Measurements from ENCODE around the gene PKN2.
A peak's percentile ranks its signal among the peaks of the same experiment; 100 is the strongest.

Gene PKN2

GRCh38 chr1:88735909-88736308 lies 51.8 kb downstream of the PKN2 start:
- DNase-seq (ENCODE audit: low read depth), result no peak
- TF ChIP-seq, protein P1, sequence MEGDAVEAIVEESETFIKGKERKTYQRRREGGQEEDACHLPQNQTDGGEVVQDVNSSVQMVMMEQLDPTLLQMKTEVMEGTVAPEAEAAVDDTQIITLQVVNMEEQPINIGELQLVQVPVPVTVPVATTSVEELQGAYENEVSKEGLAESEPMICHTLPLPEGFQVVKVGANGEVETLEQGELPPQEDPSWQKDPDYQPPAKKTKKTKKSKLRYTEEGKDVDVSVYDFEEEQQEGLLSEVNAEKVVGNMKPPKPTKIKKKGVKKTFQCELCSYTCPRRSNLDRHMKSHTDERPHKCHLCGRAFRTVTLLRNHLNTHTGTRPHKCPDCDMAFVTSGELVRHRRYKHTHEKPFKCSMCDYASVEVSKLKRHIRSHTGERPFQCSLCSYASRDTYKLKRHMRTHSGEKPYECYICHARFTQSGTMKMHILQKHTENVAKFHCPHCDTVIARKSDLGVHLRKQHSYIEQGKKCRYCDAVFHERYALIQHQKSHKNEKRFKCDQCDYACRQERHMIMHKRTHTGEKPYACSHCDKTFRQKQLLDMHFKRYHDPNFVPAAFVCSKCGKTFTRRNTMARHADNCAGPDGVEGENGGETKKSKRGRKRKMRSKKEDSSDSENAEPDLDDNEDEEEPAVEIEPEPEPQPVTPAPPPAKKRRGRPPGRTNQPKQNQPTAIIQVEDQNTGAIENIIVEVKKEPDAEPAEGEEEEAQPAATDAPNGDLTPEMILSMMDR (IDR thresholded peaks at IDR 0.05; ENCODE audit: low read depth, low read length, missing control alignments), result no peak
- H3K4me3 ChIP-seq (ENCODE audit: low read depth, low read length), result no peak overlapping the region
- in situ Hi-C loops (cut with HindIII; ENCODE audit: low sequenced_read_pairs), result no loop called here

- DNase-seq (ENCODE audit: low read depth), result no peak
- in situ Hi-C loops (cut with HindIII; ENCODE audit: low sequenced_read_pairs), result no loop called here
- no peak overlapping the region for H3K4me3 ChIP-seq (ENCODE audit: low read depth, low read length)
- TF ChIP-seq, protein P1 (IDR thresholded peaks at IDR 0.05; ENCODE audit: low read depth, low read length, missing control alignments), result peak; percentile 75
Measured at GRCh38 chr1:88736633-88737248, 52.7 kb downstream of the PKN2 start.

DNA sequence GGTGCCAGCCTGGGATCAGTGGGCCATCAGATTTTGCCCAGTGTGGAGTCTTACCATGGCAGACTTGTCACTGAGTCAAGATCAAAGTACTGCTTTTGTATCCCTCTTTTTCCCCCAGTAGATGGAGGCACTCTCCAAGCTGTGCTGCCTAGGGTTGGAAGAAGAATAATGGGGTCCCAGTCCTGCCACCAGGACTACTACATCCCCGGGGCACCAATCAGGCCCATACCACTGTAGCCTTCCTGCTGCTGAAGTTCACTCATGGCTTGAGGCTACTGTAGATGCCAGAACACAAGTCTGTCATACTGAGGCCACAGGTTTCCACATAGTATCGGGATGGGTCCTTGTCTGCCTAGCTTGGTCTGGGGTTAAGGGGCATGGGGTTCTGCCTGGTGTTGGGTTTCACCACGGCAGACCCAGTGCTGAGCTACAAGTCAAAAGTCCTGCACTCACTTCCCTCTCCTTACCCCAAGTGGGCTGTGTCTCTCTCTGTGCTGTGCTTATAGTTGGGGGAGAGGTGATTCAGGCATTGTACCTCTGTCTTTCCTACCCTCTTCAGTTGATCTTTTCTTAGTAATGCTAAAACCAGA lies 53.4 kb downstream of the PKN2 start:
- in situ Hi-C loops (cut with HindIII; ENCODE audit: low sequenced_read_pairs), result no loop called here
- TF ChIP-seq, protein P1 (IDR thresholded peaks at IDR 0.05; ENCODE audit: low read depth, low read length, missing control alignments), result no peak
- DNase-seq (ENCODE audit: low read depth), result no peak
- no peak overlapping the region for H3K4me3 ChIP-seq (ENCODE audit: low read depth, low read length)

- in situ Hi-C loops (cut with HindIII; ENCODE audit: low sequenced_read_pairs), result no loop called here
- H3K4me3 ChIP-seq (ENCODE audit: low read depth, low read length), result no peak overlapping the region
- DNase-seq (ENCODE audit: low read depth), result no peak
- TF ChIP-seq, protein P1 (IDR thresholded peaks at IDR 0.05; ENCODE audit: low read depth, low read length, missing control alignments), result no peak
Measured at GRCh38 chr1:88740784-88741183, 56.7 kb downstream of the PKN2 start.

DNA sequence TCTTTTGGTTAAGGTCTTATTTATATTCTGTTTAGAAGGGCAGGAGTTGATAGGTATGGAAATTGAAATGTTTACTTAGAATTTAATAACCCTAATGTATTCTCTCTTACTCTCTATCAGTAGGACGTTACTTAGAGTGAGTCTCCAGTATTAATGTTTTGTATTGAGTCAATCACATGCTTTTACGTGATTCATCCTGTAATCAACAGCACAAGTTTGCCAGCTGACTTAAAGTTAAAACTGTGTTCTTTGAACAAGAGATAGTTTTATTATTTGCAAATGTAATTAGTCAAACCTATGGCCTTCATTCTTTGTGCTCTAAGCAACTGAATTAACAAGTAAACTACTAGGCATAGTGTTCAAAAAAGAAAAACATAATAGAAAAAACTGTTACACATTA lies 57.3 kb downstream of the PKN2 start:
- H3K4me3 ChIP-seq (ENCODE audit: low read depth, low read length), result no peak overlapping the region
- TF ChIP-seq, protein P1 (IDR thresholded peaks at IDR 0.05; ENCODE audit: low read depth, low read length, missing control alignments), result no peak
- in situ Hi-C loops (cut with HindIII; ENCODE audit: low sequenced_read_pairs), result no loop called here
- DNase-seq (ENCODE audit: low read depth), result no peak

GRCh38 chr1:88742531-88742930 lies 58.5 kb downstream of the PKN2 start:
- H3K4me3 ChIP-seq (ENCODE audit: low read depth, low read length), result no peak overlapping the region
- no peak for DNase-seq (ENCODE audit: low read depth)
- in situ Hi-C loops (cut with HindIII; ENCODE audit: low sequenced_read_pairs), result no loop called here
- TF ChIP-seq, protein P1 (IDR thresholded peaks at IDR 0.05; ENCODE audit: low read depth, low read length, missing control alignments), result no peak
